GM18502 (cell line): ENCODE results near the gene SECISBP2.

Source experiments
- ATAC-seq: cut with Tn5 transposase; IDR thresholded peaks from one replicate; pipeline ENCODE4 v1.9.1; 2021; ENCODE audit warnings: mild to moderate bottlenecking; ENCODE audit not compliant: unreplicated experiment, poor library complexity

Gene SECISBP2

DNA sequence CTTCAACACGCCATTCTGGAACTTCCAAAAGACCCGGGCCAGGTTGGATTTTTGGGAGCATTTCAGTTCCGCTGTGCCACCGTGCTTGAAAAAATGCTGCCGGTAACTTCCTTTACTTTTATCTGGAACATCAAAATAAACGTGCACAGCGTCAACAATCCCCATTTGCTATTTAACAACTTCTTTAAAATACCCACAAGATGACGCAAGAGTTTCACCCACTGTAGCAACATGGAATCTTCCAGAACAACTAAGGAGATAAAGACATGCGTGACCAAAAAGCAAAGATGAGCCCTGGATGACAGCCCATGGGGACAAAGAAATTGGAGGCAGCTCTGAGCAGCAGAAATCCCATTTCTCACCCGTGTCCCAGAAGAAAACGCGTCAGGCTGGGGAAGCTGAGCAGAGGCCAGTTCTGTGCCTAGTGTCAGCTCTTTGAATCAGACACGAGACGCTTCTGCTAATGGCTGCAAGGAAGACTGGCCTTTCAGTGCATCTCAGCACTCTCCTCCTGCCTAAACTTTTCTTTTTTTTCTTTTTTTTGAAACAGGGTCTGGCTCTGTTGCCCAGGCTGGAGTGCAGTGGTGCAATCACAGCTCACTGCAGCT lies 61.3 kb downstream of the SECISBP2 start:
- ATAC-seq, result no peak

DNA sequence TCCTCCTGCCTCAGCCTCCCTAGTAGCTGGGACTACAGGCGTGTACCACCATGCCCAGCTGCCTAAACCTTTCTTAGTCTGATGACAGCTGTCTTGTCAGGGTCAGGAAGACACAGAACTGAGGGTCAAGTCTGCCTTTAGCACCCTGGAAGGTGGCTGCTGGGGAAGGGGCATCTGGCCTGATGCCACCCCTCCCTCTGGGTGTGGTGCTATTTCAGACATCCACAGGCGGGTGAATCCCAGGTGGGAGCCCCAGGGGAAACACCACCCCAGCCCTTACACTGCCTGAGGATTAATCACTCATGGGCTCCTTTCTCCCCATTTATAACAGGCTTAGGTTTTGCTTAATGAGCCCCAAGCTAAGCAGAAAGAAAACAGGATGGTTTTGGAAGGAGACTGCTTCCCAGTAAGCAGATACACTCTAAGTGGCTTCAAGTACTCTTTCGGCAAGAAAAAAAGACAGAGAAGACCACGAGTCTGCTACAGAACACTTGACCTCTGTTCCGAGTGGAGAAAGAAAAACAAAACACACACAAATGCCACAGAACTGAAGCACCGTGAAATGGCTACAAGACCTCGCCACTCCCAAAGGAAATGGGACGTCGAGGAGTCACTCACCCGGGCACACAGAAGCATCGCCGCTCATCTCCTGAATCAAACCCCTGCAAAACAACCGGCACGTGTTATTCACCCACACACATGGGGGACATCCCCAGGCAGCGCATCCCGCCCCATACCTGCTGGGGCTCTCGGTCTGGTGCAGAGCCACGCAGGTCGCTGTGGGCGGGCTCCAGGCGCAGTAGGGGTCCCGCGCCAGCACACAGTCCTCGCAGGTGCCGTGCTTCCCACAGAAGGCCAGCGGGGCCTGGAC lies 62.4 kb downstream of the SECISBP2 start:
- ATAC-seq, result no peak

DNA sequence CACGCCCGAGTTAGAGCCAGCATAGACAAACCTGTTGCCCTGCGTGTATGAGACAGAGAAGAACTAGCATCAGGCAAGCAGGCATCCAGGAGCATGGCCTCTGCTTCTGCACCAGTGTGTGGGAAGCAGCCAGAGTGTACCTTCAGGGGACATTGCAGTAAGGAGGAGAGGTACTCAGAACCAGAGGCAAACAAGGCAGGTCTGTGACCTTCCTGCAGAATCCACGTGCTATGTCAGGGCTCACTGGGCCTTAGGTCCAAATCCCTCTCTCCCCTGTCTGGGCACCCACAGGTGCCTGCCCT lies 63.0 kb downstream of the SECISBP2 start:
- ATAC-seq, result no peak

DNA sequence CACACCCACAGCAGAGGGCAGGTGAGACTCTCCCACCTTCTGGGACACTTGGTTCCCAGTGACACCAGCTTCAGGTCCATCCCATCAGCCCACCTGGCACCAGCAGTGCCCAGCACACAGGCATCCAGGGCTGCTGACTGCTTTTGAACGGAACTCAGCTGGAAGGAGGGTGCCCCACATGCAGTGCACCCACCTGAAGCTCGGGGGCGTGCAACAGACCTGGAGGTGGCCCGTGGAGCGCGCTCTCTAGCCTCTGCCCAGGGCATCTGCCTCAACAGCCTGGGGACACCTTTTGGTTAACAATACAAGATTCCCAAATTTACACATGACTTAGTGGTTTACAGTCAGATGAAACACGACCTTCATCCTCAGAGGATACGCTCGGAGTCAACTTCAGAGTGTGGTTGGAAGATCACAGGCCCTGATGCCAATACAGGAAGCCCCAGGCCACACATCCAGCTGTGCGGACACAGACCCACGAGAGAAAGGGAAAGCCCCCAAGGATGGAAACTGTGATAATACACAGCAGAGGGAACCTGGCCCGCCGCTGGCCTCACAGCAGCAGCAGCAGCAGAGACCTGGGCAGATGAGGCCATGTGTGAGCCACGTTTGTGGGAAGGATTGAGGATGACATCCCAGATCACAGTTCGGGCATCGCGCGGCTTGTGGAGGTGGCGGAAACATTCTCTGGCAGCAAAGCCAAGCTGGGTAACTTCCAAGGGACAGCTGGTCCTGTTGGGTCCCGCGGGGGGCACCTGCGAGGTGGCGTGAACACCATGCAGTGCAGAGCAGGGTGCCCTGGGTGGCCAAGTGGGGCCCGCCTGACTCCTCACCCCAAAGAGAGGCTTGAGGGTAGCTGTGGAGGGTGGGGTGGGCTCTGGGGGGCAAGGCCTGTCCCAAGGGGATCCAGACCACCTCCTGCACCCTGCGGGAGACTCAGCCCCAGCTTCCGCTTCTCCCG lies 64.0 kb downstream of the SECISBP2 start:
- ATAC-seq, result no peak

DNA sequence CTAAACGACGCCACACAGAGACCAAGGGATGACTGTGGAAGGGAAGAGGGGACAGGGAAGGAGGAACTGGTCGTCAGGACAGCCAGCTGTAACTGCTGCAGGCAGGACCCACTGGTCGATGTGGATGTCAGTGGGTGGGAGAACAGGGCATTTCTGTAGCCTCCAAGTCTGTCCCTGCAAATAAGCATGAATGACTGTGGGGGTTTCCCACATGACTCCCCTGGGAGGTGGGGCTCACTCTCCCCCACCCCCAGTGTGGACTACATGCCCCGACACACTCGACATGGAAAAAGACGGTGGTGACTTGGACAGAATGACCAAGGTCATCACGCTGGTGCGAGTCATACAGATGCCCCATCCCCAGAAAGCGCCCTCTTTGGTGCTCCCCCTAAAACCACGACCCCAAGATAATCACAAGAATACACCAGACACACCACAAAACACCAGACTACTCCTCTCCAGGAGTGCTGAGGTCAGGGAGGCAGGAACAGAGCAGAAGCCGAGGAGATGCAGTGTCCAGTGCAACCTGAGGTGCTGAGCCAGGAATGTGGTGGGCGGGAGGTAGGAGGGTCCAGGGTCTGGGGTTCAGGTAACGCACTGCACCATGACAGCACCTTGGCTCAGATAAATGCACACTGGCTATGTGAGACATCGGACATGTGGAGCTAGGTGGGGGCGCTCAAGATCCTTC lies 64.9 kb downstream of the SECISBP2 start:
- no peak for ATAC-seq

DNA sequence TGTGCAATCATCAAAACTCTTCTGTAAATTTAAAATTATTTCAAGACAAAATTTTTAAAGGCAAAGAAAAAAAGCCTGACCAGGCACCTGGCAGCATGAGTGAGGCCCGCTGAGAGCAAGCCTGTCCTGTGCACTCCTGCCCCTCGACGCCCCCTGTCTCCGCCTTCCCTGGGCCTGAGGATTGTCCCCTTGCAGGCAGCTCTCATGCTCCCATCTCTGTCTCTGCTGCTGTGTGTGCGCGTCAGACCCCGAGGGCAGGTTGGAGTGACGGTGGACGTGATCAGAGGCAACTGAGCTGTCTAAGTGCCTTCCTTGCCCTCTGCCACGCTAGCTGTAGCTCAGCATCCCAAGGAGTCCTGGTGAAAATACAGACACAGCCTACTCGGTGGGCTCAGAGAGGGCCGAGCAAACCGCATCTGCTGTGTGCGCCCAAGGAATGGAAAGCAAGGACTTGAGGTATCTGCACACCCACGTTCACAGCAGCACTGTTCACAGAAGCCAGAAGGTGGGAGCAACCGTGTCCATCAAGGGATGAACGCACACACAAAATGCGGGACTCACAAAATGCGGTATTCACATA lies 65.5 kb downstream of the SECISBP2 start:
- ATAC-seq, result no peak

DNA sequence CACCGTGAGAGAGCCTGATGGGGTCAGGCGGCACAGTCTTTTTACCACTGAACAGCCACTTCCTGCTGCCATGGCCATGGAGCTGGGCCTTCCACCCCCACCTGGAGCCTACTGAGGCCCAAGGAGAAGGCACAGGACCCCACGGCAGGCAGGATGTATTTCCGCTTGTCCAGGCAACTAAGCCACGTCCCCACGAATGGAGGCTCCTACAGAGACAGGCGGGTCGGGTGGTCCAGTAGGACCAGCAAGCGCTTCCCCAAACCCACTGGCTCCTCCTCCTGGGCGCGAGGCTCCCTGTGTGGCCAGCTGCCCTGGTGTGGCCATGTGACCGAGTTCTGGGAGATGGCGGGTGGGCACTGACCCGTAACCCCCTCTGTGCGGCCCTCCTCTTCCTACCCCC lies 66.5 kb downstream of the SECISBP2 start:
- ATAC-seq, result no peak

DNA sequence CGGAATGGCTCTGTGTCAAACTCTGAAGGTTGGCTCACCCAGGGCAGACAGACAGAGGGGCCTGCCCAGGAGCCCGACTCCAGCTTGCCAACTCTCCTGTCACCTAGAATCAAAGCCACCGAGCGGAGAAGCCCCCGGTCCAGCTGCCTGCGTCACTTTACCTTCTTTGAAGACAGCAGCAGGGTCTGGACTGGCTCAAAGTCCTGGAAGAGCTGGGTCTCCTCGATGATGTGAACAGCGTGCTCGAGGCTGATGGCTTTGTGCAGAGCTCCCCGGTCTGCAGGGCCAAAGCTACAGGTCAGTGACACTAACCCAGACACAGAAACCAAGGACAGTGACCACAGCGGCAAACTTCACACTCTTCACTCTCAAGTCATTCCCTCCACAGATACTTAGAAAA lies 67.9 kb downstream of the SECISBP2 start:
- no peak for ATAC-seq

DNA sequence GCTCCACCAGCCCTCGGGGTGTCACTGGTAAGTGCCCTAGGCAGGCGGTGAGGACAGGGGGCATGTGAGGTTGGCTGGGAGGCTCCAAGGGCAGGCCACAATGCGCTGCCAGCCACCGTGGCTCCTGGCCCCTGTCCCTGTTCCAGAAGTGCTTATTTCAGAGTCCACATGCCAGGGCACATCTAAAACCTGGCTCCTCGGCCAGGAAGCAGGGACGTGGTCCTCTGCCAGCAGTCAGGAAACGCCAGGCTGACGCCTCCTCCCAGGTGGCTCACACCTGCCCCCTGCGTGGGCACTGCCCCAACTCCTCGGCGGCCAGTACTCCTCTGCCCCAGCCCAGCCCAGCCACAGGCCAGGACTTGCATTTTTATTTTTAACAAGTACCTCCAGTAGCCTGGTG lies 68.5 kb downstream of the SECISBP2 start:
- ATAC-seq, result no peak

DNA sequence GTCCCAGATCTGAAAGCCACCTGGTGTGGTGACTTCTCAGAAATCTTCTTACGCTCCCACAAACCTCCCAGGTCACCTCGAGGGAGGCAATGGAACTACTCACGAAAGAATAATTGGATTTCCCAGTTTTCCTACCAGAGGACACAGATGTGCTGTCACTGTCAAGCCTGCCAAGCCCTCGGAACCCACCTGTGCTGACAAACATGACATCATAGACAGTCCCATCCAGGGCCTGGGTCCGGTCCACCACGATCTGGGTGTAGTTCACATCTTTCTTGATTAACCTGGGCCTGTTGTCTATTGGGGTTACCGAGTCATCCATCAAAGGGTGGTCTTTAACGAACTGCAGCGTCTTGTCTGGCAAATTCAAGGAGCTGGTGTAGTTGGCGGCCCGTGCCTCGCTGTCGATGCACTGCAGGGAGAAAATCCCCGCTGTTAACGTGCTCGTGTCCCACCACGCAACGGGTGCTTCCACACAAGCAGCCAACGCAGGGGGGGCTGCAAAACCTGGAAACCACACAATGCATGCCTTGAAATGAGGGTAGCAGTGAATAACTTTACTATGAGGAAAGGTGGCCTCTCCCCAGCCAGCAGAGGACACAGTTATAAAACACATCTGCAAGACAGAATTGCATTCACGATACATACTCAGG lies 69.0 kb downstream of the SECISBP2 start:
- no peak for ATAC-seq

DNA sequence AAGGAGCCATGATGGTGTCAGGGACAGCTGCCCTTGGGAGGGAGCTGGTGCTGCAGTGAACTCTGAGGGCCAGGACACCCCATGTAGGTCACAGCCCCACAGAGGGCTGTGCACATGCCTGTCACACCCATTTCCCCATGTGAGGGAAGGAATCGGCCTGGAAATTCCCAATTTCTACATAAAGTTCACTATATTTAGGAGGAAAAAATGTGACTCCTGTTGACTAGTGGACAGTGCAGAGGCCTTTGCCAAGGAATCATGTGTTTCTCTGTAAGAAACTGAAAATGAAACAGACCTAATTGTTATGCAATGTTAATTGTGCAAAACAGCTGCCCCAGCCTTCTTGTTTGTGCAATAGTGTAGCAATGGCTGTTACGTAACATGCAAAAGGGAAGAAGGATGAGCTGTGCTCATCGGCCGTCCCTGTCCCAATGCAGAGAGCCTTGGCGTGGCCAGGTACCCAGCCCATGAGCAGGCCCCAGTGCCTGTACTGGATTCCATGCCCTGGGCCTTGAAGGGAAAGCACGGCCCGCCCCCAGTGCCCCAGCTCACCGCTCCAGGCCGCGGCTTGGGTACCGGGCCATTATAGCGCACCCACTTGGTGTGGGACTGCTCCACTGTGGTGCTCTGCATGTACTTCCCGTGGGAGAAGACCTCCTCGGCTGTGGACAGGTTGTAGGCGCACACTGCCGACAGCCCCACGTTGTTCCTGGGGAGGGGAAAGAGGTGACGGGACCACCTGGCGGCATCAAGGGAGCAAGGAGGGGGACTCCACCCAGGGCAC lies 70.0 kb downstream of the SECISBP2 start:
- no peak for ATAC-seq

DNA sequence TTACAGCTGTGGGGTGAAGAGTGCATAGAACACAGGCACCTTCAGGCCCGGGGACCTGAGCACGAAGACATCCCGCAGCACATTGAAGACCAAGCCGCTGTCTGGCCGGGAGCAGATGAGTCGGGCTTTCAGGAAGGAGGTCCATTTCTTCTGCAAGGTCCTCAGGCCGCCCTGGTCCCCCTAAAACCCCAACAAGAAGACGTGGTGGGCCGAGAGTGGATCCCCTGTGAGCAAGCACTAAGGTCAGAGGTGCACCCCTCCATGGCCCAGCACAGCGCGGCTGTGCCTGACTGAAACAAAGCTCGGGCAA lies 70.5 kb downstream of the SECISBP2 start:
- no peak for ATAC-seq

DNA sequence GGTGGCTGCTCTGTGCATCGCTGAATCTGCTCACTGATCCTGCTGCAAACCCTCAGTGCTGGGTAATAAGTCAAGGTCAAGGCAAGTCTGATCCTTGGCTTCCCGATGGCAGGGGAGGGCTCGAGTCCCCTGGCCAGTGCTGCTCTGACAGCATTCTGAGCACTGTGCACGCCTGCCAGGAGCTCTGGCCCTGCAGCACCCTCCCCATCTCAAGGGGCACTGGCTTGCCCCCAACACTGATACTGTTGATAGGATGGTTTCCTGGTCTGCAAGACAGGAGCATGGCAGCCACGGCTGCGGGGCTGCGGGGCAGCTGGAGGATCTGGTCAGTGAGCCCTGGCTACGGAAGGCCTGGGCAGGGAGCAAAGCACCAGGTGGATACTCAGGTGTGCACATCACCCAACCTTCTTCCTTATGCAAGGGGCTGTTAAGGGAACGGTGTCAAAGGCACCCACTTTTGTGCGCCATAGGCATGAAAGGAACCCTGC lies 71.8 kb downstream of the SECISBP2 start:
- no peak for ATAC-seq

DNA sequence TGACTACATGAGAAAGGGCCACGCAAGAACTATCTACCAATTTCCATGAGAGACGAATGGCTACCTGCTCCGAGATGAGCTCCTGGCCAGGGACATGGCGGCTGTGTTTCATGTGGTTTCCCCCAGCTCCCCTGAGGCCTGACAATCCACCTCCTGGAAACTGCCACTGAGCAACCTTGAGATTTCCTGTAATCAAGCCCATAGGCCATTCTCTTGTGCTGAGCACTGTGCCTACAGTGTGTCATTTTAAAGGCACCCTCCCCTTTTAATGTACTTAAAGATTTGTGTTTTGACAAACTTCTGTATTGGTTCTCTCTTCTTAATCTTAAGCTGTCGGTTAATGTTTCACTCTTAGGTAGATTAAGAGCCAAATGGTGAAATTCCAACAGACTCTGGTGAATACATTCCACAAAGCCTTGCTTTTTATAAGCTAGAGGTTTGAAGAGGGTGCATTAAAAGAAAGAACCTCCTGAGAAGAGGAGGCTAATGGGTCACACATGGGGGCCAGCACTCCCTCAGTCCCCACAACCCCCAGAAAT lies 72.3 kb downstream of the SECISBP2 start:
- no peak for ATAC-seq

DNA sequence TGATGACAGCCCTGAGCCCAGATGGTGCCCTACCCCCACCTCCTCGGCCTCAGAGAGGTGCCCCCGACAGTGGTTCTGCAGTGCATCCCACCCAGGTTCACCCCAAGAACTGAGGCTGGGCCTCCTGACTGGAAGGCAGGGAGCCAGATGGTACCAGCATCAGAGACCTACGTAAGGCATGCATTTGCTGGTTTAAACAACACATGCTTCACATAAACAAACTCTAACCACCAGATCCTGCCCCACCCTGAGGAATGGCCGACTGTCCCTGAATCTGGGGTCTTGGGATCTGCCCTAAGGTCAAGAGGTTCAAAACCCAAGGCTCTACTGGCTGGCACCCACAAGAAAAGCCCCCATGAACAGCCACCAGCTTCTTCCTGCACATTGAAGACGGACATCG lies 73.3 kb downstream of the SECISBP2 start:
- ATAC-seq, result no peak

DNA sequence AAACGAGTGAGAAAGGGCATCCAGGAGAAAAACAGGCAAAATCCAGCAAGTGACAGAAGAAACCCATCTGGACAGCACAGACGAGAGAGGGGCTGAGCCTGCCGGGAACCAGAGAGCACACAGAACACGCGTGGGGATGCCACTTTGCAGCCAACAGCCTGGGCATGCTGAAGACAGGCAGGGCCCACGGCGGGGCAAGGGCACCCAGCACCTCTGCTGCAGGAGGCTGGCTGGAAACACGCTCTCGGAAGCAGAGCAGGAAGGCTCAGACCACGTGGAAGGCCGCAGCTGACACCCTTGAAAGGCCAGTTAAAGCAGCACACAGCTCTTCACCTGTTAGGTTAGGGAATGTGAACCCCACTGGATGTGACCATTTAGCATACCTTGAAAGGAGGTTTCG lies 76.1 kb downstream of the SECISBP2 start:
- no peak for ATAC-seq

DNA sequence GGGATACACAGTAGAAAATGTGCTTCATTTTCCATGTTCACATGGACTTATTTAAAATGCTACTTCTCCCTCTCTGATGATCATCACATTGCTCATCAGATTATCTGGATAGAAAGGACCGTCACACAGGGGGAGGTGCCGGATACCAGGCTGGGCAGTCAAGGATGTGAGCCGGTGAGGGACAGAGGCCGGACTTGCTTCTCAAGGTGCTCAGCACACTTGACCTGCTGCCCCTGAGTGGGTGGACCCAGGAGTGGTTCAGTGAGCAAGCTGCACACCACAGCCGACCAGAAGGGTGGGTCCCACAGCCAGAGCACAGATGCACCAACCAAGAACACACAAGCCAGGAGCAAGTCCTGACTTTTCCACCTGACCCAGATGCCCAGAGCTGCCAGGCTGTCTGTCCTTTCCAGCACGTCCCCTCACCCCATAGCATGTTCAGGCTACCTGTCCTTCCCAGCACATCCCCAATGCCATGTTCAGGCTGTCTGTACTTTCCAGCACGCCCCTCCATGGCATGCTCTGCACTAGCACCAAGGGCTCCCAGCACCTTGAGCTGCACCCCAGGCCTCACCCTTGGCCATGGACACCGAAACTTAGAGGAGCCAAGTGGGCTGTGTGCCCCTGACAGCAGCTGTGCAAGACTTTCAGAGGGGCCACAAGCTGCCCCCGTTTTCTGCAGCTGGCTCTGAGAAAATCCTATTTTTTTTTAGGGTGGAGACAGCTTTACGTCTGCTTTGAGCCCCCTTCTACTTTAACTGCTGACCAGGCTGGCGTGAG lies 77.8 kb downstream of the SECISBP2 start:
- ATAC-seq, result no peak

DNA sequence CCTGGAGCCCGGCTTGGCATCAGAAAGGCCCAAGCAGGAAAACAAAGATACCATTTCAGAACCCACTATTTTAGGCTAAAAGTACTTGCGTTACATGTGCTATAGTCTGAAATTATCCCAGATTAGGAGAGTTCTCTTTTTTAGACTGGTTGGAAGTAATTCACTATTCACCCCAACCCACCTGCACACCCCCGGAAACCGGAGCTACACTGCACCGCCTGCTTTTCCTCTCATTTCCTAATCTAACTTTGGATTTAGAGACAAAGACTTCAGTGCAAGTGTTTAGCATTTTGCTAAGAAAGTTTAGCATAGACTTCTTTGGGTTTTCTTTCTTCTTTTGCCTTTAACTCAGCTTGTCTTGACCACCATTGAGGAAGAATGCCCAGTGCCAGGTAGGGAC lies 79.2 kb downstream of the SECISBP2 start:
- ATAC-seq, result no peak
